Measurements from ENCODE around the gene ERCC1. TPM values are rescaled to one million over a fixed set of nuclear protein-coding genes. Genes with fewer than 3 reads are reported as not detected.

ERCC1 gene
- total RNA-seq, 1 experiment from 2014 or later, result 62.4 TPM

- Histone ChIP-seq H3K27me3 (ENCODE audit: insufficient read depth, low read length) (no peaks in the 10 kb centered on the region), H4K8ac (replicated peaks; ENCODE audit: insufficient read length, low read depth, low read length) (no peak overlapping the region), H3T11ph (ENCODE audit: low read length) (no peak overlapping the region), H4K5ac (ENCODE audit: insufficient read length, low read depth, low read length) (no peak overlapping the region), H4K91ac (ENCODE audit: insufficient read length, low read depth, low read length) (no peak overlapping the region), H2AFZ (ENCODE audit: low read length) (no peak overlapping the region), H3K56ac (ENCODE audit: insufficient read length, low read depth, low read length) (no peak overlapping the region), H3K4me2 (ENCODE audit: insufficient read depth, insufficient read length, low read length) (no peak overlapping the region), H4K20me1 (ENCODE audit: control insufficient read depth, insufficient read depth, insufficient read length) (no peaks in the 10 kb centered on the region), H2BK20ac (ENCODE audit: low read depth, low read length, poor library complexity, severe bottlenecking) (no peak overlapping the region), H3K23me2 (ENCODE audit: insufficient read length, low read depth, low read length, poor library complexity, severe bottlenecking) (no peaks in the 10 kb centered on the region), H2BK12ac (ENCODE audit: insufficient read length, low read depth, low read length) (no peak overlapping the region), H3K14ac (ENCODE audit: insufficient read depth, low read length) (no peak overlapping the region), H3K79me1 (ENCODE audit: insufficient read depth, low read depth, low read length, poor library complexity, severe bottlenecking) (no peaks in the 10 kb centered on the region), H2BK5ac (ENCODE audit: insufficient read length, low read length) (no peak overlapping the region), H3K27ac (ENCODE audit: insufficient read length, low read depth, low read length) (no peak overlapping the region), H3K9ac (ENCODE audit: extremely low read depth, insufficient read length, low read length) (no peak overlapping the region), H3K9me3 (ENCODE audit: control insufficient read depth, low read depth, low read length) (no peaks in the 10 kb centered on the region), H3K79me2 (ENCODE audit: insufficient read depth, low read length) (no peaks in the 10 kb centered on the region), H3K4ac (ENCODE audit: low read depth, low read length) (no peak overlapping the region), H3K4me1 (ENCODE audit: insufficient read depth, low read length) (no peaks in the 10 kb centered on the region), H2BK15ac (ENCODE audit: low read depth, low read length) (no peak overlapping the region), H3K18ac (ENCODE audit: insufficient read length, low read depth, low read length) (no peak overlapping the region), H2BK120ac (ENCODE audit: low read depth, low read length, poor library complexity, severe bottlenecking) (no peak overlapping the region), H2AK5ac (ENCODE audit: insufficient read length, low read length) (no peak overlapping the region), H3K23ac (ENCODE audit: insufficient read length, low read depth, low read length) (no peak overlapping the region)
- no peaks in the 10 kb centered on the region; a peak in 1 of 5 replicates for H3K9me3 Mint-ChIP-seq
- no CpG with 5 or more reads among the region's 8 CpGs for WGBS (ENCODE audit: extremely low coverage, insufficient read length, low lambda C conversion rate)
- peak overlapping the region in 1 of 3 experiments; percentile 77; a peak in 1 of 7 replicates for H3K27ac Mint-ChIP-seq
- H3K27me3 Mint-ChIP-seq (ENCODE audit: low read depth), result no peaks in the 10 kb centered on the region
- TF ChIP-seq CTCF (conservative IDR thresholded peaks at IDR 0.05), result no peak
- H3K4me1 Mint-ChIP-seq, result 0 out of 4 replicates have a peak, but pooled peaks cover 0 to 2% of the 10 kb centered on the region in 2 experiments
- H3K4me3 Mint-ChIP-seq, result no peak overlapping the region
- peaks cover 27 to 73% (median 71%) of the 10 kb centered on the region in 3 experiments for H3K36me3 Mint-ChIP-seq (ENCODE audit: insufficient read depth in 1 of 3, low read depth in 3 of 3)
- no peak for DNase-seq
Observed at GRCh38 chr19:45414468-45414867, 9.2 kb downstream of the ERCC1 start.

All from H9 (cell line).